HG03378 (cell line): ENCODE results near the gene DCST2.
A peak's percentile ranks its signal among the peaks of the same experiment; 100 is the strongest.
"Not testable (repeated sequence)": the region's sequence is repeated elsewhere in the genome, so short reads cannot be mapped to it uniquely, and the experiment has no call there.

Source experiments
- ATAC-seq: cut with Tn5 transposase; IDR thresholded peaks from one replicate; pipeline ENCODE4 v1.9.1; 2021; ENCODE audit warnings: mild to moderate bottlenecking, moderate library complexity; ENCODE audit not compliant: unreplicated experiment

DCST2 gene

GRCh38 chr1:154982897-154983648 lies 50.5 kb downstream of the DCST2 start, which contains the start of gene FLAD1:
FLAD1 (plus strand) TSS chr1:154983344; CDS start chr1:154983695, 351 bp downstream.
- ATAC-seq: peak; percentile 95

GRCh38 chr1:154982341-154982740 lies 51.2 kb downstream of the DCST2 start:
- ATAC-seq: no peak

- no peak for ATAC-seq
Observed at GRCh38 chr1:154978360-154978759, 55.2 kb downstream of the DCST2 start.

- not testable (repeated sequence) for ATAC-seq
Observed at GRCh38 chr1:154977762-154978161, 55.8 kb downstream of the DCST2 start.

- no peak for ATAC-seq
Observed at GRCh38 chr1:154975409-154976059, 58.0 kb downstream of the DCST2 start.

GRCh38 chr1:154974808-154975408 lies 58.7 kb downstream of the DCST2 start:
- ATAC-seq: peak; percentile 46

GRCh38 chr1:154974102-154974807 lies 59.3 kb downstream of the DCST2 start, which contains the start of gene CKS1B:
CKS1B (plus strand) TSS chr1:154974681; CDS start chr1:154974746, 65 bp downstream.
- ATAC-seq: peak; percentile 83

GRCh38 chr1:154973344-154974101 lies 60.1 kb downstream of the DCST2 start:
- no peak for ATAC-seq

GRCh38 chr1:154972517-154973343 lies 60.9 kb downstream of the DCST2 start:
- ATAC-seq: no peak

- no peak for ATAC-seq
Observed at GRCh38 chr1:154972213-154972516, 61.4 kb downstream of the DCST2 start.

GRCh38 chr1:154971341-154971998 lies 62.1 kb downstream of the DCST2 start:
- no peak for ATAC-seq

- no peak for ATAC-seq
Observed at GRCh38 chr1:154970631-154971340, 62.8 kb downstream of the DCST2 start, which contains the start of gene SHC1. SHC1 (minus strand) TSS chr1:154970747; CDS start chr1:154970526, 221 bp downstream.

- ATAC-seq: no peak
Observed at GRCh38 chr1:154969860-154970452, 63.6 kb downstream of the DCST2 start.

GRCh38 chr1:154969246-154969645 lies 64.3 kb downstream of the DCST2 start:
- ATAC-seq: no peak

- ATAC-seq: no peak
Observed at GRCh38 chr1:154968731-154969130, 64.8 kb downstream of the DCST2 start.
